HG02759 (cell line): ENCODE data around the gene CT47A1.
"Not testable (repeated sequence)": the region's sequence is repeated elsewhere in the genome, so short reads cannot be mapped to it uniquely, and the experiment has no call there.

Experiments
- ATAC-seq: cut with Tn5 transposase; IDR thresholded peaks from one replicate; pipeline ENCODE4 v1.9.1; 2021; ENCODE audit warnings: mild to moderate bottlenecking, moderate library complexity; ENCODE audit not compliant: unreplicated experiment

Gene CT47A1

DNA sequence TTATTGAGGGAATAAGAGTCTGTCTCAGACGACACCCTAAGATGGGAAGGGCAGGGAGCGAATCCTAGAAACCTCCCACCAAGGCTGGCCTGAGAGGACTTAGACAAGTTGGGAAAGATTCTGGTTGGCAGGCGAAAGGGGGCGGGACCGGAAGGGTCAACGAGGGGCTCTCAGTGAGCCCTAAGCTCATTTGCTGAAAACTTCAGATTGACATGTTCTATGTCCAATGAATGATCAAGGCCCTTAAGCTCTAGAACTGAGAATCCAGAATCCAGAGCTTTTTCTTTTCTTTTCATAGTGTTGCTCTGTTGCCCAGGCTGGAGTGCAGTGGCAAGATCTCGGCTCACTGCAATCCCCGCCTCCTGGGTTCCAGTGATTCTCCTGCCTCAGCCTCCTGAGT lies at the start of gene CT47A1:
TSS of gene CT47A1 (minus strand) at position 101 of the 400 bp plus-strand sequence. CDS start 231 bp downstream, outside the sequence.
- ATAC-seq: not testable (repeated sequence)

DNA sequence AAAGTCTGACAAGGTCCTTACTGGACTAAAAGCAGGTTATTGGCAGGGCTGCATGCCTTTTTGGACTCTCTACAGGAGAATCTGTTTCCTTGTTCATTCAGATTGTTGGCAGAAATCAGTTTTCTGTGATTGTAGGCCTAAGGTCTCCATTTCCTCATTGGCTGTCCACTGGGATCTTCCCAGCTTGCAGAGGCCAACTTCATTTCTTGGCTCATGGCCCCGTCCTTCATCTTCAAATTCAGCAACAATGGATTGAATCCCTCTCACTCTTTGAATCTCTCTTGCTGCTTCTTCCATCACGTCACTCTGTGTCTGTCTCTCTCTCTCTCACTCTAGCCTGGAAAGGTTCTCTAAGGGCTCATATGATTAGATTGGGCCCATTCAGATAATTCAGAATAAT lies 47.0 kb upstream of the CT47A1 start:
- ATAC-seq: no peak

DNA sequence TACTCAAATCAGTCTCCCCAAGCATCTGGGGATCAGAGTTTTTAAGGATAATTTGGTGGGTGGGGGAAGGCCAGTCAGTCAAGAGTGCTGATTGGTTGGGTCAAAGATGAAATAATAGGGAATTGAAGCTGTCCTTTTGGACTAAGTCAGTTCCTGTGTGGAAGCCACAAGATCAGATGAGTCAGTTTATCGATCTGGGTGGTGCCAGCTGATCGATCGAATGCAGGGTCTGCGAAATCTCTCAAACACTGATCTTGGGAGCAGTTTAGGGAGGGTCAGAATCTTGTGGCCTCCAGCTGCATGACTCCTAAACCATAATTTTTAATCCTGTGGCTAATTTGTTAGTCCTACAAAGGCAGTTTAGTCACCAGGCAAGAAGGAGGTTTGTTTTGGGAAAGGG lies 44.5 kb upstream of the CT47A1 start:
- no peak for ATAC-seq

GRCh38 chrX:121028419-121028818 lies 42.9 kb upstream of the CT47A1 start:
- no peak for ATAC-seq

DNA sequence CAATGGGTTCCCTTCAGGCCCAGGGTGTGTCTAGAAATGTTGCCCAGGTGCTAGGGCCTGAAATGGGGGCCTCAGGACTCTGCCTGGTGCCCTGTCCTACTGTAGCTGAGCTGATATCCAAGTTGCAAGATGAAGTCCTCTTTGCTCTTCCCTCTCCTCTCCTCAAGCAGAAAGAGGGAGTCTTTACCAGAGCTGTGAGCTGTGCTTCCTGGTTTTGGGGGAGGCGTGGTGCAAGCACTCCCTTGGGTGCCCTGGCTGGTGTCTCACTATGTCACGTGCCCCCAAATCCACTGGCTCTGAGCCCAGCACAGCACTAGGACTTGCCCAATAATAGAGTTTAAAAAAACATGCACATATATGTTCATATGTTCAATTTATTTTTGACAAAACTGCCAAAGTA lies 29.3 kb upstream of the CT47A1 start:
- ATAC-seq: no peak

GRCh38 chrX:121013897-121014455 lies 28.4 kb upstream of the CT47A1 start:
- no peak for ATAC-seq

GRCh38 chrX:121011254-121011653 lies 25.7 kb upstream of the CT47A1 start:
- ATAC-seq: no peak

DNA sequence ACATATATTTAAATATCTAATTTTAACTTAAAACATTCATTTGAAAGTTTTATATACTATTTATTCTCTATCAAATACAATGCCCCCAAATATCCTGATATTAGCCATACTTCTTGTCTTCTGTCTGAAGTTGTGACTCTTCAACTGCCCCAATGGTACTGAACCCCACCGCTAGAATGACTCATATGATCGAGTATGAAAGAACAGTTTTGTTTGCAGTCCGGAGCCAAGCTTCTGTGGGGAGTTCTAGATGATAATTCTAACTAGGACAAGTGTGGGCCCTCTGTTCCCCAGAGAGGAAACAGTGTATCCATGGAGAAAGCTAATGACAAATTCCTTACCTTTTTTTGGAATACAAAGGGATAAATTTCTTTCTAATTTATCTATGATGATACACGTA lies 24.7 kb upstream of the CT47A1 start:
- no peak for ATAC-seq

DNA sequence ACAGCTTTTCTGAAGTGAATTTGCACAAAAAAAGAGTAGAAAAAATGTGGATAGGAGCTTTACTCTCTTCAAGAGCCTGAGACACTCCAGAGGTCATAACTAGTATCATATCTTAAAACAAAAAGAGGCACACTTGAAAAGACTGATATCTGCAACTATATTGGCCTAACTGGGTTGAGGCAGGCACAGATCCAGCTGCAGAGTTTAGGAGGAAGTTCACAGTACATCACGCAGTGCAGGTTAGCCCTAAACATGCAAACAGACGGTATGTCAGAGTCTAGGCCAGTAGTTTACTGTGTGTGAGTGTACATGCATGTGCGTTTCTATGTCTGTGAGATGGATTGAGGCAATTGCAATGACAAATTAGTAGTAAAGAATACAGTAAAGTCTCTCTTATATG lies 24.2 kb upstream of the CT47A1 start:
- no peak for ATAC-seq

DNA sequence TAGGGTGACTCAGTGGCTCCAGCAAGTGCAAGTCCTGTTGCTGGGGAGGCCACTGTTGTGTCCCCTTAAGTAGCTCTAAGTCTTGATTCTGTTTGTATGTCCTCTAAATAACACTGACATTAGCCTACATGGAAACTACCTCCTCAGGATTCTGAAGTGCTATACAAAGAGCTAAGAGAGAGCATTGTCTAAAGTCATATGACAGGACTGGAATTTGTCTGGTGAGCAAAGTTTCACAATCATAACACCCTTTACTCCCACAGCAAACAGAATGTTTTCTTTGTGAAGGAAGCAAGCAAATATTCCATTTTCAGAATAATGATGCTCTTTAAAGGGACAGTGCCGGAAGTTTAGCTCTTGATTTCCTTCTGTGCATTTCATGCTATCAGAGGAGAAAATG lies 23.4 kb upstream of the CT47A1 start:
- no peak for ATAC-seq

DNA sequence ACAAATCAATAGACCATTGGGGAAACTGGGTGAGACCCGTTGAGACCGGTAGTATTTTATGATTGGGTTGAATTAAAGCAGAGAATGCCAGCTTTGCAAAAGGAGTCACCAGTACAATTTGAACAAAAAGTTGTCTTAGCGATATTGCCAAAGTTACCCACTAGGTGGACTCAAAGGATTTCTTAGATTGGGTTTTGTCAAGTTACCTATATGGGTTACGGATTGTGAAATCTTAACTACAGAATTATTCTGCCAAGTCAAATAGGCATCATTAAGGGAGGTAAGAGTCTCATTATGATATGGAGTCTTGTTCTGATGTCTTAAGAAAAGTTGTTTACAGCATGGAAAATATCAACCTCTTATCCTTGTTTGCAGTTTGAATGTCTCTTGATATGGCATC lies 15.0 kb upstream of the CT47A1 start:
- ATAC-seq: no peak

DNA sequence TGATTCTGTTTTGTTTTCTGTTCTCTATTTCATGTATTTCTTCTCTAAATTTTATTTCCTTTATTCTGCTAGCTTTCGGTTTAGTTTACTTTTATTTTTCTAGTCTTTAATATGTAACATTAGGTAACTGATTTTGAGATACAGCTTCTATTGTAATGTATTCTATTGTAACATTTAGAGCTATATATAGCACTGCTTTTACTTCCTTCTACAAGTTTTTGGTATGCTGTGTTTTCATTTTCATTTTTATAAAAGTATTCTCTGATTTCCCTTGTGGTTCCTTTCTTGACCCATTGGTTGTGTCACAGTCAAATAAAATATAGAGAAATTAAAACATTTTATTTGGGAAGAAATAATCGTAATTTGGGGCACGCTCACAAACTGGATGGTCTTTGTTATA lies 13.9 kb upstream of the CT47A1 start:
- no peak for ATAC-seq

DNA sequence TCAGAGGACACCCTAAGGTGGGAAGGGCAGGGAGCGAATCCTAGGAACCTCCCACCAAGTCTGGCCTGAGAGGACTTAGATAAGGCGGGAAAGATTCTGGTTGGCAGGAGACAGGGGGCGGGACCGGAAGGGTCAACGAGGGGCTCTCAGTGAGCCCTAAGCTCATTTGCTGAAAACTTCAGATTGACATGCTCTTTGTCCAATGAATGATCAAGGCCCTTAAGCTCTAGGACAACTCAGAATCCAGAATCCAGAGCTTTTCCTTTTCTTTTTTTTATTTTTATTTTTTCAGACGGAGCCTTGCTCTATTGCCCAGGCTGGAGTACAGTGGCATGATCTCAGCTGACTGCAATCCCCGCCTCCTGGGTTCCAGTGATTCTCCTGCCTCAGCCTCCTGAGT lies 29.1 kb downstream of the CT47A1 start, which contains the start of gene CT47A7:
TSS of gene CT47A7 (minus strand) at position 101 of the 400 bp plus-strand sequence. CDS start 255 bp downstream, outside the sequence.
- not testable (repeated sequence) for ATAC-seq
